Inflammatory macrophage treated with lipopolysaccharide for 1 hour (primary cell): Measurements from ENCODE around the gene BSG.
A peak's percentile ranks its signal among the peaks of the same experiment; 100 is the strongest.
"Not testable (repeated sequence)": the region's sequence is repeated elsewhere in the genome, so short reads cannot be mapped to it uniquely, and the experiment has no call there.

Experiments
- DNase-seq, 2 donors: peaks; one replicate each; pipeline ENCODE4 v3.0.0-alpha.2; 2020 to 2022

The BSG gene

DNA sequence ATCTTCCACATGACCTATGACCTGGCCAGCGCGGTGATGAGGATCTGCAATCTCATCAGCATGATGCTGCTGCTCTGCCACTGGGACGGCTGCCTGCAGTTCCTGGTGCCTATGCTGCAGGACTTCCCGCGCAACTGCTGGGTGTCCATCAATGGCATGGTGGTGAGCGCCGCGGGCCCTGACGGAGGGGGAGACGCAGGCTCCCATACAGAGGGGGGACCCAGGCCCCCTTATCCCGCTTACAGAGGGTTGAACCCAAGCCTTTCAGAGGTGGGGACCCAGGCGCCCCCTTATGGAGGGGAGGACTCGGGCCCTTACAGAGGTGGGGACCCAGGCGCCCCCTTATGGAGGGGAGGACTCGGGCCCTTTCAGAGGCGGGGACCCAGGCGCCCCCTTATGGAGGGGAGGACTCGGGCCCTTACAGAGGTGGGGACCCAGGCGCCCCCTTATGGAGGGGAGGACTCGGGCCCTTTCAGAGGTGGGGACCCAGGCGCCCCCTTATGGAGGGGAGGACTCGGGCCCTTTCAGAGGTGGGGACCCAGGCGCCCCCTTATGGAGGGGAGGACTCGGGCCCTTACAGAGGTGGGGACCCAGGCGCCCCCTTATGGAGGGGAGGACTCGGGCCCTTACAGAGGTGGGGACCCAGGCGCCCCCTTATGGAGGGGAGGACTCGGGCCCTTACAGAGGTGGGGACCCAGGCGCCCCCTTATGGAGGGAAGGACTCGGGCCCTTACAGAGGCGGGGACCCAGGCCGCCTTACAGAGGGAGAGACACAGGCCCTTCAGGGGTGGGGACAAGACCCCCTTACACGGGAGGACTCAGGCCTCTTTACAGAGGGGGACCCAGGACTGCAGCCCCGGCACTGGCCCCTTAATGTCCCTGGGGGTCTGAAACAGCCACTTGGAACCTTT, 32.9 kb downstream of the BSG start:
- not testable (repeated sequence) for DNase-seq

DNA sequence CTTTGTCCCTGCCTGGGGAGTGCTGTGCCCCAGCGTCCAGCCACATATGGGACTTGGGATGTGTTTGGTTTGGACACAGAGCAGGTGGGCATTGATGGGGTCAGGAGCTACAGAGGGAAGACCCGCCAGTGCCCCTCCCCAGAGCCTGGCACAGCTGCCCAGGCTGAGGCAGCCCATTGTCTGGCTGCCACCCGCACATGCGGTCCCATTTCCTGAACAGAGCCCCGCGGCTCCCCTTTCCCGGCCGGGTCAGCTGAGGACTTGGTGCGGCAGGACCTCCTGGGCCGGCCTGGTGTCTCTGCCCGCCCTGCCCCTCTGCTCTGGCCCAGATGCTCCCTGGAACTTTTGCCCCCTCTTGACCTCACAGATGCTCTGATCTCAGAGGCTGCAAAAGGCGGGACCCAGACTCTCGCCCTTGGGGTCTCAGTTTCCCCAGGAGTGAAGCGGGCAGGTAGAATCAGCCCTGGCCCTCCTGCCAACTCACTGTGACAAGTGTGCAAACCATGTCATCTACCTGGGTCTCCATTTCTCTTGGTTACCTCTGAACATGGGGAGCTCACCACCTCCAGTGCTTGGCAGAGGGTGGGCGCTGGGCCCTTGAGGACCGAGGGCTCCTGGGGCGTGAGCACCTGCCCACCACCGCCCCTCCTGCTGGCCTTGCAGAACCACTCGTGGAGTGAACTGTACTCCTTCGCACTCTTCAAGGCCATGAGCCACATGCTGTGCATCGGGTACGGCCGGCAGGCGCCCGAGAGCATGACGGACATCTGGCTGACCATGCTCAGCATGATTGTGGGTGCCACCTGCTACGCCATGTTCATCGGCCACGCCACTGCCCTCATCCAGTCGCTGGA, 35.1 kb downstream of the BSG start:
- DNase-seq = no peak

DNA sequence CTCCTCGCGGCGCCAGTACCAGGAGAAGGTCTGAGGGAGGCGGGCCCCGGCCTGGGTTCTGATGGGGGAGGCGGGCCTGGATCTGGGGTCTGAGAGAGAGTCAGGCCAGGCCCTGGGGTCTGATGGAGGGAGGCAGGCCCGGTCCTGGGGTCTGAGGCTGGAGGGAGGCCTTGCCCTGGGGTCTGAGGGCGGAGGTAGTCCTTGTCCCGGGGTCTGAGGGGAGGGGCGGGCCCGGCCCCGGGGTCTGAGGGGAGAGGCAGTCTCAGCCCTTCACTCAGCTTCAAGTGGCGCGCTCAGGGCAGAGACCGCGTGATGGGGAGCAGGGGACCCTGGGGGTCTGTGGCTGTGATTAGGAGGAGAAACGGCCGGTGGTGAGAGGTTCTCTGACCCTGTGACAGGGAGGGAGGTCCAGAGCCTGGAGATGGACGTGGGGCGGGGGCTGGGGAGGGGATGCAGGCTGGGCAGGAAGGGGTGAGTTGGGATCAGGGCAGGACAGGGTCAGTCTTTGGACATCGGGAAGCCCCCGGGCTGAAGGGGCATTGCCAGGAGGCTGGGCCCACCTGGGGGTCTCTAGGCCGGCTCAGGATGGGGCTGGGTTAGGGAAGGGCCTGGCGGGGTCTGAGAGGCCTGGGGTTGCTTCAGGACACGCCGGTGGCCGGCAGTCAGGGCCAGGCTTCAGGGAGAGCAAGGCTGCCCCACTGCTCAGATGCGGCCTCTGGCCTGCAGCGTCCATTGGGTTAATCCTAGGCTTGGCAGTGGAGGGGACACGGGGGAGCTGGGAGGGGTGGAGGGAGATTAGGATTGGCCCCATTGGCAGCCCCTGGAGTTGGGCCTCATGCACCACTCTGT, 36.0 kb downstream of the BSG start:
- DNase-seq = no peak

DNA sequence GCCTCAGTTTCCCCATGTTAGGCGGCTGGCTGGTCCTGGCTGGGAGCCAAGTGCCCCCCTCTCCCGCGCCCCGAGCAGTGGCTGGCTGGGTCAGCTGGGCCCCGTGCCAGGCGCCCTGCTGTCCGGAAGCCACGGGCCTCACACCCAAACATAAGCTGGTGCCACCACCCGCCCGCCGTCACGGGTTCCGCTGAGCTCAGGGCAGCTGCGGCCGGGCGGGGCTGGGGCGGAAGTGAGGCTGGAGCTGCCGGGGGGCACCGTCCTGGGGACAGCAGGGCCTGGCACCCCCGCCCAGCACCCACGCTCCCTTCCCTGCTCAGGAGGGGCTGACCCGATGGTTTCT, 36.6 kb downstream of the BSG start:
- peak; percentile 25 to 28 for DNase-seq

DNA sequence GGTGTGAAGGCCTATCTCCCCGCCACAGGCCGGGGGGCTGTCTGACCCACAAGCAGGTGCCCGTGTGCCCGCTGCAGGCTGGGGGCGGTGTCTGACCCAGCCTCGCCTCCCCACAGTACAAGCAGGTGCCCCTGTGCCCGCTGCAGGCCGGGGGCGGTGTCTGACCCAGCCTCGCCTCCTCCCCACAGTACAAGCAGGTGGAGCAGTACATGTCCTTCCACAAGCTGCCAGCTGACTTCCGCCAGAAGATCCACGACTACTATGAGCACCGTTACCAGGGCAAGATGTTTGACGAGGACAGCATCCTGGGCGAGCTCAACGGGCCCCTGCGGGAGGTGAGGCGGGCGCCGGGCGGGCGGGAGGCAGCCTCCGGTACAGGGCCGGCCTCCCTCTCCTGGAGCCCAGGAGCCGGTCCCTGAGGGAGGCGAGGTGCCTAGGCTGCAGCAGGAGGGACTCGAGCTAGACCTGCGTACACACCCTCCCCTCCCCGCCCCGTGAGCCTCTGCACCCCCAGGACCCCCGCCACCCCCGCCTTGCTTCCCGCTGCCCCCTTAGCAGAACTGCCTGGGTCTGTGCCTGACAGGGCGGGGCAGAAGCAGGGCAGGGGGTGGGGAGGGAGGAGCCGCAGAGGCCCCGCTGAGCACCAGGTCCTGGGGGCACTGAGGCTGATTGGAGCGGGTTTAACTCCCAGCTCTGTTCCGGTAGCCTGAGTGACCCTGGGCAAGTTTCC, 37.8 kb downstream of the BSG start:
- no peak for DNase-seq

DNA sequence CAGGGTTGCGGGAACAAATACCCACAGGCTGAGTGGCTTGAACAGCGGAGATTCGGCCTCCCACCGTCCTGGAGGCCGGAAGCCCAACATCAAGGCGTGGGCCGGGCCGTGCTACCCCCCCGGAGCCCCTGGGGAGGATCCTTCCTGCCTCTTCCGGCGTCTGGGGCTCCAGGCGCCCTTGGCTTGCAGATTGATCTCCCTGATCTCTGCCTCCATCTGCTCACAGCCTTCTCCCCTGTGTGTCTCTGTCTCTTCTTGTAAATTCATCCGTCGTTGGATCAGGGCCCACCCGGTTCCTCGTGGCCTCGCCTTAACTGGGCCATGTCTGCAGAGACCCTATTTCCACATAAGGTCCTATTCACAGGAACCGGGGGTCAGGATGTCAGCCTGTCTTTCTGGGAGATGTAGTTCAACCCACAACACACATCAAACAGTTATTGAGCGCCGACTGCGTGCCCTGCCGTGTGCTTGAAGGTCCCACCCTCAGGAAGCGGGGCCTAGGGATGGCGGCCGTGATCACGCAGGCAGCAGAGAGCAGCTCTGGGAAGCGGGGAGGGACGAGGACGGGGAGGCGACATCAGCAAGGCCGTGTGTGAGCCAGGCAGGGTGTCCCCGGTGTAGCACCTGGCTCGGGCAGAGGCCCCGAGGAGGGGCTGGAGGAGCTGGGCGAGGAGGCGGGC, 38.5 kb downstream of the BSG start:
- no peak for DNase-seq

DNA sequence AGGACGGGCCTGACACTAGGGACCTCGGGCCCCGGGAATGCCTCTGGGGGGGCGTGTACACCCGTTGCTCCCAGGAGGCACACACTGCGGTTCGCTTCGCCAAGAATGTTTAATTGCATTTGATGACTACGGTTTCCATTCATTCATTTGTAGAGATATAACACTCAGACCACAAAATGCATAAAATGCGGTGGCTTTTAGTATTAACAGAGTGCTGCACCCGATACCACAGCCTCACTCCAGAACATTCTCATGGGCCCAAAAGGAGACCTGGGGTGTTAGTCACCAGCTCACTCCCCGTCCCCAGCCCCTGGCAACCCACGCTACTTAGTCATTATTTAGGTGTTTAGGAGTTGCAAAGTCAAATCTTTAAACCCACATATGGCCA, 39.1 kb downstream of the BSG start:
- no peak for DNase-seq

DNA sequence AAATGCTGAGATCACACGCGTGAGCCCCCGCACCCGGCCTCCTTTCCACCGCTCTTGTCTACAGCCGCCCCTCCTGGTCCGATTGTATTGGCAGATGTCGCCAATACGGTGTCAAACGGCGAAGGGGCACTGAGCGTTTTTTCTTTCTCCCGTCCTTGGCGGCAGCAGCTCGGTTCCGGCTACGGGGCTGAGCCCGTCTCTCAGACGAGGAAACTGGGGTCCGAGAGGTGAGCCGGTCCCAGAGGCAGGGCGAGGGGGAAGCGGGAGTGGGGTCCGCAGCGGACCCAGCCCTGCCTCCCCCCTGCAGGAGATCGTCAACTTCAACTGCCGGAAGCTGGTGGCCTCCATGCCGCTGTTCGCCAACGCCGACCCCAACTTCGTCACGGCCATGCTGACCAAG, 40.5 kb downstream of the BSG start:
- no peak for DNase-seq

DNA sequence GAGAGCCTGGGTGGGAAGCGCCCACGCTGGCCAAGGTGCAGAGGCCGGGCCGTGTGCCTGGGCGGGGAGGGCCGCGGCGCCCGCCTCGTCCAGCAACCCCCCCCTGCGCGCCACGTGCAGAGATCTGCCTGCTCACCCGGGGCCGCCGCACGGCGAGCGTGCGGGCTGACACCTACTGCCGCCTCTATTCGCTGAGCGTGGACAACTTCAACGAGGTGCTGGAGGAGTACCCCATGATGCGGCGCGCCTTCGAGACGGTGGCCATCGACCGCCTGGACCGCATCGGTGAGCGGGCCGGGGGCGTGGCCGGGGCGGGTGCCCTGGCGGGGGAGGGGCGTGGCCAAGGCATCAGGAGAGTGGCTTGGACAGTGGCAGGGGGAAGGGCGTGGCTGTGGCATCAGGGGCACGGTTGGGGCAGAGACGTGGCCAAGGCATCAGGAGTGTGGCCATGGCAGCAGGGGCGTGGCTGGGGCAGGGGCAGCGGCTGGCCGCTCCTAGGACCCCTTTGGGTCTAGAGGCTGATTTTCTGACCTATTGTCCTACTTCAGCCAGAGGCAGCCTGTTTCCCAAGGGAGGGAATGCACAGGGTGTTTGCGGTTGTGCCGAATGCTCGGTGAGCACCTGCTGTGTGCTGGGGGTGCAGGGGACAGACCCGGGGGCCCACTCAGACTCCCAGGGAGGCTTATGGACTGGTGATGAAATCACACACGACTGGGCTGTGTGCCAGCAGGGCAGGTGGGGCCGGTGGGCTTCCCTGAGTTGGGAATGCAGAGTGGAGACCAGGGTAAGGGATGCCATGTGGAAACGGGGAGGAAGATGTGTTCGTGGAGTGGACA, 41.6 kb downstream of the BSG start:
- DNase-seq = no peak

DNA sequence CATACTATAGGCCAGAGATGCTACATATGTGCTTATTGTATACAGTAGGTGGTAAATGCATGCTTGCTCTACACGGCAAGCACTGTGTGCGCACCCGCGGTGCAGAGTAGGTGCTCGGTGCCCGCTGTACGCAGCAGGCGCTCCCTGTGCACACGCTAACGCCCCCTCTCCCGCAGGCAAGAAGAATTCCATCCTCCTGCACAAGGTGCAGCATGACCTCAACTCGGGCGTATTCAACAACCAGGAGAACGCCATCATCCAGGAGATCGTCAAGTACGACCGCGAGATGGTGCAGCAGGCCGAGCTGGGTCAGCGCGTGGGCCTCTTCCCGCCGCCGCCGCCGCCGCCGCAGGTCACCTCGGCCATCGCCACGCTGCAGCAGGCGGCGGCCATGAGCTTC, 43.2 kb downstream of the BSG start:
- peak; percentile 11 to 17 for DNase-seq

DNA sequence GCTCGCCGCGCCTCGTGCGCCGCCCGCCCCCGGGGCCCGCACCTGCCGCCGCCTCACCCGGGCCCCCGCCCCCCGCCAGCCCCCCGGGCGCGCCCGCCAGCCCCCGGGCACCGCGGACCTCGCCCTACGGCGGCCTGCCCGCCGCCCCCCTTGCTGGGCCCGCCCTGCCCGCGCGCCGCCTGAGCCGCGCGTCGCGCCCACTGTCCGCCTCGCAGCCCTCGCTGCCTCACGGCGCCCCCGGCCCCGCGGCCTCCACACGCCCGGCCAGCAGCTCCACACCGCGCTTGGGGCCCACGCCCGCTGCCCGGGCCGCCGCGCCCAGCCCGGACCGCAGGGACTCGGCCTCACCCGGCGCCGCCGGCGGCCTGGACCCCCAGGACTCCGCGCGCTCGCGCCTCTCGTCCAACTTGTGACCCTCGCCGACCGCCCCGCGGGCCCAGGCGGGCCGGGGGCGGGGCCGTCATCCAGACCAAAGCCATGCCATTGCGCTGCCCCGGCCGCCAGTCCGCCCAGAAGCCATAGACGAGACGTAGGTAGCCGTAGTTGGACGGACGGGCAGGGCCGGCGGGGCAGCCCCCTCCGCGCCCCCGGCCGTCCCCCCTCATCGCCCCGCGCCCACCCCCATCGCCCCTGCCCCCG, 43.8 kb downstream of the BSG start:
- DNase-seq = no peak

DNA sequence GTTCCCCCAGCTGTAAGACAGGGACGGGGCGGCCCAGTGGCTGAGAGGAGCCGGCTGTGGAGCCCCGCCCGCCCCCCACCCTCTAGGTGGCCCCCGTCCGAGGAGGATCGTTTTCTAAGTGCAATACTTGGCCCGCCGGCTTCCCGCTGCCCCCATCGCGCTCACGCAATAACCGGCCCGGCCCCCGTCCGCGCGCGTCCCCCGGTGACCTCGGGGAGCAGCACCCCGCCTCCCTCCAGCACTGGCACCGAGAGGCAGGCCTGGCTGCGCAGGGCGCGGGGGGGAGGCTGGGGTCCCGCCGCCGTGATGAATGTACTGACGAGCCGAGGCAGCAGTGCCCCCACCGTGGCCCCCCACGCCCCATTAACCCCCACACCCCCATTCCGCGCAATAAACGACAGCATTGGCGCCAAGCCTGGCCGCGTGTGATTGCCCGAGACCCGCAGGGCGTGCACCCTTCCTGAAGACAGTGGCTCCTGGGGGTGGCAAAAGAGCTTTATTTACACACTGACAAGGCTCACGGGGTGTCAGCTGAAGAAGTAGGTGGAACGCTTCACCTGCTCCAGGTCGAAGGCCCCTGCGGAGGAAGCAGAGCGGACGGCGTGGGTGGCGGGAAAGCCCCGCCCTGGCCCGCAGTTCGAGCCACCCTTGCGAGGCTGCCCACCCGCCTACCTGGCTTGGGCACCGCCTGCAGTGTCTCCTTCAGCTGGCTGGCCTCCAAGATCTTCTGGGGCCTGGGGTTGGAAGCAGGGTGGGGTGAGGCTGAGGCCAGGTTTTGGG, 44.5 kb downstream of the BSG start:
- no peak for DNase-seq

DNA sequence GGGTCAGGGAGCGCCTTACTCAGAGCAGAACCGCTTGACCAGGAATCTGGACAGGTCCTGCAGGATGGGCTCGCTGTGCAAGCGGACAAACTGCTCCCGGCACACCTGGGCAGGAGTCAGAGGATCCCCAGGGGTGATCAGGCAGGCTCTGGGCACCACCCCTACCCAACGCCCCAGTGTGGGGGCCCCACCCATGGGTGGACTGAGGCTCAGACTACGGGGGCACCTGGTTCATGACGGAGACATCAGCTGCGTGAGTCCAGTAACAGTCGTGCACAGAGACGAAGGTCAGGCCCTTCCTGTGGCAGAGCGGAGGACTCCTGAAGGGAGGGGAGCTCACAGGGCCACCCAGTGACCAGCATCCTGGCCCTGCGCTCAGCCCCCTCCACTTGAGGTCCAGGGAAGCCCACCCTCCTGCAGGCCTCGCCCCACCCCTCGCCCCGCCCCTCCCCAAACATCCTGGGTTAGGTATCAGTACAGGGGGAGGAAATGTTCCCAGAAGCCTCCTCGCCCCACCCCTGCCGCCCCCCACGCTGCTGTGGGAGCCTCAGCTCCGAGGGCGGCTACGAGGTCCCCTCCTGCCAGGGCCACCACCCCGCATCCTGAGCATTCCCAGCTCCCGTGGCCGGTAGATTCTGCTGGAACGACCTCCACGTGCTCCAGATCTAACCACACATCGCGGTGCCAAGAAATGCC, 45.3 kb downstream of the BSG start:
- no peak for DNase-seq

DNA sequence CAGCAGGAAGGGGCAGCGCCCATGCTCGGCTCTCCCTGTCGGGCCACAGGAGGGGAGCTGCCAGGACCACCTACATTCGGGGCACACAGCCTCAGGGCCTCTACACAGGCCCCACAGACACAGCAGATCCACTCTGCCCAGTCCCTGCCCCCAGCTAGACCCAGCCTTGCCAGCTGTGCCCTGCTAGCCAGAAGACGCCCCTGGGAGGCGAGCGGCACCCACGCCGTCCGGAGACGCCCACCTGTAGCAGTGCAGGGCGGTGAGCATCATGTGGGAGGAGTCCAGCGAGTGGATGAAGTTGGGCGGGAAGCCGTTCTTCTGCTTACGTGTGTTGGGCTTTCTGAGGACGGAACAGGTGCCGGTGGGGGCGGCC, 45.8 kb downstream of the BSG start:
- no peak for DNase-seq

DNA sequence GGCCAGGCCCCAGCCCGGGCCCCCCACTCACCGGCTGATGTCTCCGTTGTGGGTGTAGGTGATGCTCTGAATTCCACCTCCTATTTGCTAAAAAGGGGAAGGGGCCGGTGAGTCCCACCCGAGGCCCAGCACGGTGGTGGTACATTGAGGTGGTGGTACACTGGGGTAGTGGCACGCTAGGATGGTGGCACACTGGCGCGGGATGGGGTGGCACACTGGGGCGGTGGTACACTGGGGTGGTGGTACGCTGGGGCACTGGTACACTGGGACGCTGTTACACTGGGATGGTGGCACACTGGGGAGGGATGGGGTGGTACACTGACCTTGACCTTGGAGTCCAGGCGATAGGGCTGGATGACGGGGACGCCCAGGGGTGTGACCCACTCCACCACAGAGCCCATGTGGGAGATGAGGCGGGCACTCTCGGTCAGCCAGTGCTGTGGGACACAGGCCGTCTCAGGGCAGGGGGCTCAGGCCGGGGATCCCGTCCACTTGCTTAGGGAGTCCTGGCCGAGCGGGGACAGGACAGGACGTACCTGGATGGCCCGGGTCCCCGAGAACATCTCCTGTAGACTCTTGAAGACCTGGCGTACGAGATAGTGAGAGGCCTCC, 46.4 kb downstream of the BSG start:
- DNase-seq = no peak

DNA sequence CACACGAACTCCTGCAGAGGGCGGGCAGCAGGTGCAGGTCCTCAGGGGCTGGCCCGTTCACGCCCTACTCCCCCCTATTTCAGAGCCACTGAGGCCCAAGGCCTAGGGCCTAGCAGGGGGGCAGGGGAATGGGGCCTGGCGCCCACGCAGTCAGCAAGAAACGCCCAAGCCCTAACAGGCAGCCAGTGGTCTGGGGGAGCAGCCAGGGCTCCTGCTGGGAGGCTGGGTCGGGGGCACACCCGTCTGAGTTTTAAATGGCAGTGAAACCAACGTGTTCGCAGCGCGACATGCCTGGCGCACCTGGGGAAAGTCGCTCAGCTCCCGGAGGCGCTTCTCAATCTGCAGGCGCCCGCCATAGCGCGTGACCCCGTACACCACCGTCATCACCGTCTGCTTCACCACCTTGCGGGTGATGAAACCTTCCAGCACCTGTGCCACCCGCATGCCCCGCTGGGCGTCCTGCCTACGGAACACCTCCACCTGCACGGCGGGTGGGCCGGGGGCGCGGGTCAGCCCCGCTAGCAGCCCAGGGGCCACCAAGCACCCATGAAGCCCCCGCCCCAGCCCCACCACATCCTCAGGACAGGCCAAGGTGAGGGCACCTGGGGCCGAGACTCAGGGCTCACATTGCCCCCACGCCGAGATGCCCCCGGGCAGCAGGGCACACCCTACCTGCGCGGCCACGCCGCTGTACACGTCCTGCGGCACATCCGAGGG, 47.0 kb downstream of the BSG start:
- DNase-seq = no peak

DNA sequence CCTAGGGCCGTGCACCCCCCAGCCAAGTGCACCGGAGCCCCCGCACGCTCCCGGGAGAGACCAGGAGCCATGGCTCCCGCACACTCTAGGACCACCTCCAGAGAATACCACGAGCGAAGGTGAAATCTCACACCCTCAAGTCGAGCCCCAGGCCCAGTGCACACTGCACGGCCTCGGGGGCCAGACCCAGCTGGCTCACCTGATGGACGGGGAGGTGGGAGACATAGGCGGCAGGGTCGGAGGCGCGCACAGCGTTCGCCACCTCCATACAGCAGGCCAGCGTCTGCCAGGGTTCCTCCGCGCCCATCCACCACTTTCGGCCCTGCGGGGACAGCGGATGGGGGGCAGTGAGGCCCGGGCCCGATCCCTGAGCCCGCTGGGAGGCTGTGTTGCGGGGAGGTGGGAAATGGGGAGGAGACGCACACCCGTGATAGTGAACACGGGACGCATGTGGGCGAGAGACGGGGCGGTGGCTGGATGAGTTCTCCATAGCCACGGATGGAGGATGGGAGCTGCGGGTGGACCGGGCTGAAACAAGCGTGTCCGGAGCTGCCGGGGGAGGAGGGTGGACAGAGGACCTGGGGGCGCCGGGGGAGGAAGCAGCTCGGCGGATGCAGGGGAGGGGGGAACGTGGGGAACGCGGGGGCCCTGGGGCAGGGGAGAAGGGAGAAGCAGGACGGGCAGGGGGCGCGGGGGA, 47.9 kb downstream of the BSG start:
- no peak for DNase-seq
